Osteoblast (primary cell): Measurements from ENCODE around the gene SEL1L2. TPM values are rescaled to one million over a fixed set of nuclear protein-coding genes. Genes with fewer than 3 reads are reported as not detected.

Experiments used
- DNase-seq: peaks from one replicate; pipeline ENCODE4 v3.0.0; 2011; ENCODE audit warnings: low spot score, mixed read lengths; ENCODE audit not compliant: insufficient read length; ENCODE audit errors: missing footprints
- H2AFZ ChIP-seq: 2 replicates; pipeline ENCODE4 v1.6.0; 2011; ENCODE audit warnings: mild to moderate bottlenecking, low read length
- H3K27ac ChIP-seq: 2 replicates; pipeline ENCODE4 v1.5.1; 2011; ENCODE audit warnings: mild to moderate bottlenecking, low read depth, low read length, moderate library complexity
- H3K27me3 ChIP-seq: 2 replicates; pipeline ENCODE4 v1.6.0; 2012; ENCODE audit warnings: mild to moderate bottlenecking, control low read depth, inconsistent platforms, low read length, moderate library complexity; ENCODE audit not compliant: insufficient read depth
- H3K36me3 ChIP-seq: 2 replicates; pipeline ENCODE4 v1.5.1; 2011; ENCODE audit warnings: mild to moderate bottlenecking, low read length, control low read depth, moderate library complexity; ENCODE audit not compliant: insufficient read depth
- H3K4me1 ChIP-seq: 2 replicates; pipeline ENCODE4 v1.5.1; 2011; ENCODE audit warnings: mild to moderate bottlenecking, low read length, control low read depth, moderate library complexity; ENCODE audit not compliant: insufficient read depth
- H3K4me2 ChIP-seq: 2 replicates; pipeline ENCODE4 v1.6.0; 2011; ENCODE audit warnings: mild to moderate bottlenecking, low read length; ENCODE audit not compliant: insufficient read depth
- H3K4me3 ChIP-seq: fragments of 200-600 bp; sonication (generic); 3 replicates; pipeline ENCODE4 v1.5.1; 2012; ENCODE audit warnings: mild to moderate bottlenecking, low read length, inconsistent platforms; ENCODE audit not compliant: insufficient read depth
- H3K79me2 ChIP-seq: 2 replicates; pipeline ENCODE4 v1.6.0; 2012; ENCODE audit warnings: mild to moderate bottlenecking, low read length, control low read depth, inconsistent platforms; ENCODE audit not compliant: insufficient read depth
- H3K9me3 ChIP-seq: 2 replicates; pipeline ENCODE4 v1.5.1; 2011; ENCODE audit warnings: low read depth, low read length, control low read depth
- H4K20me1 ChIP-seq: 2 replicates; pipeline ENCODE4 v1.6.0; 2012; ENCODE audit warnings: mild to moderate bottlenecking, low read length, control low read depth; ENCODE audit not compliant: insufficient read depth
- total RNA-seq: library from RNA; depleted of rRNA; stranded (reverse); fragments of >200 nt; gene quantifications from 2 replicates; pipeline ENCODE4 v1.2.3, GENCODE V29; 2012
- TF ChIP-seq, protein P1 (sequence below): IDR thresholded peaks from 2 replicates; pipeline ENCODE4 v1.5.1; 2011; ENCODE audit warnings: mild to moderate bottlenecking, low read depth, low read length, moderate library complexity; ENCODE audit errors: extremely low read depth

Gene SEL1L2
- total RNA-seq, 1 donor: not detected

GRCh38 chr20:13953227-13953626 is 37.2 kb downstream of the SEL1L2 start:
- H3K4me3 ChIP-seq: no peak overlapping the region
- H3K27me3 ChIP-seq: no peaks in the 10 kb centered on the region
- H3K79me2 ChIP-seq: no peaks in the 10 kb centered on the region
- no peaks in the 10 kb centered on the region for H3K36me3 ChIP-seq
- TF ChIP-seq, protein P1, sequence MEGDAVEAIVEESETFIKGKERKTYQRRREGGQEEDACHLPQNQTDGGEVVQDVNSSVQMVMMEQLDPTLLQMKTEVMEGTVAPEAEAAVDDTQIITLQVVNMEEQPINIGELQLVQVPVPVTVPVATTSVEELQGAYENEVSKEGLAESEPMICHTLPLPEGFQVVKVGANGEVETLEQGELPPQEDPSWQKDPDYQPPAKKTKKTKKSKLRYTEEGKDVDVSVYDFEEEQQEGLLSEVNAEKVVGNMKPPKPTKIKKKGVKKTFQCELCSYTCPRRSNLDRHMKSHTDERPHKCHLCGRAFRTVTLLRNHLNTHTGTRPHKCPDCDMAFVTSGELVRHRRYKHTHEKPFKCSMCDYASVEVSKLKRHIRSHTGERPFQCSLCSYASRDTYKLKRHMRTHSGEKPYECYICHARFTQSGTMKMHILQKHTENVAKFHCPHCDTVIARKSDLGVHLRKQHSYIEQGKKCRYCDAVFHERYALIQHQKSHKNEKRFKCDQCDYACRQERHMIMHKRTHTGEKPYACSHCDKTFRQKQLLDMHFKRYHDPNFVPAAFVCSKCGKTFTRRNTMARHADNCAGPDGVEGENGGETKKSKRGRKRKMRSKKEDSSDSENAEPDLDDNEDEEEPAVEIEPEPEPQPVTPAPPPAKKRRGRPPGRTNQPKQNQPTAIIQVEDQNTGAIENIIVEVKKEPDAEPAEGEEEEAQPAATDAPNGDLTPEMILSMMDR: no peak
- no peak overlapping the region for H3K4me2 ChIP-seq
- H4K20me1 ChIP-seq: no peaks in the 10 kb centered on the region
- no peaks in the 10 kb centered on the region for H3K9me3 ChIP-seq
- H3K27ac ChIP-seq: no peak overlapping the region
- H3K4me1 ChIP-seq: no peaks in the 10 kb centered on the region
- DNase-seq: no peak
- no peak overlapping the region for H2AFZ ChIP-seq

DNA sequence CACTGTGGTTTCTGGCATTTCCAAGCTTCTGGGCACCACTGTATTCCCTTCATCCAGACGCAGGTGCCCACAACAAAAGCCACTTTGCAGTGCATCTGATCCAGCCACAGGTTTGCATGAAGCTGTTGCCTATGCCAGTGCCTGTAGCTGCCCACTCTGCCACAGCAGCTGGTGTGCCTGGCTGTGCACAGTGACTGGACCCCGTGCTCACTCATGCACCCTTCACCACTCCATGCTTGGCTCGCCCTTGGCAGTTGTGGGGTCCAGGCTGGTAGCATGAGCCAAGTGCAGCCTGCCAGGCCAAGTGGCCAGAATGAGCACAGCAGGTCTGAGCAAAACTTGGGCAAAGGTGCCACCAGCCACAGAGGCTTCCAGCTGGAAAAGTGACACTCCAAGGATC is 42.7 kb downstream of the SEL1L2 start:
- H3K9me3 ChIP-seq: no peaks in the 10 kb centered on the region
- H3K27ac ChIP-seq: no peak overlapping the region
- no peaks in the 10 kb centered on the region for H3K4me1 ChIP-seq
- H3K79me2 ChIP-seq: no peaks in the 10 kb centered on the region
- no peaks in the 10 kb centered on the region for H3K27me3 ChIP-seq
- H3K36me3 ChIP-seq: no peaks in the 10 kb centered on the region
- peak; percentile 53 for DNase-seq
- TF ChIP-seq, protein P1: no peak
- H4K20me1 ChIP-seq: no peaks in the 10 kb centered on the region
- no peak overlapping the region for H3K4me3 ChIP-seq
- no peak overlapping the region for H2AFZ ChIP-seq
- no peak overlapping the region for H3K4me2 ChIP-seq

DNA sequence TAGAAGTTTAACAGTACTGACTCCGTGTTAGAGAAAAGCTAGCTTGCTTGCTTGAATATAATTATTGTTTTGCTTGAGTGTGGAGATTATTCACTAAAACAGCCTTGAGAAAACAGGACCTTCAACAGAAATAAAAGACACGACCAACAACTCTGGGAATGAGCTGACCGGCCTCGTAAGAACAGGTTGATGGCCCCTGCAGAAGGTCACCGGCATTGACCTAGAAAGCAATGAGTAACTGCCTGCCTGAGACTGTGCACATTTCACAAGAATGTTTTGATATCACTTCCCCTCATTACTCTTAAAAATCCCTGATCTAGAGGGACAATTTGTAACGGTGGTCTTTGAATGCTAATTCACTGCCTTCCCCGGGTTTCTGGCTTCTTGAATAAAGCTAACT is 49.4 kb downstream of the SEL1L2 start:
- Histone ChIP-seq H3K79me2 (no peaks in the 10 kb centered on the region), H3K36me3 (no peaks in the 10 kb centered on the region), H3K4me3 (no peak overlapping the region), H3K27ac (no peak overlapping the region), H3K4me2 (no peak overlapping the region), H3K4me1 (no peaks in the 10 kb centered on the region), H3K27me3 (no peaks in the 10 kb centered on the region), H3K9me3 (no peaks in the 10 kb centered on the region), H4K20me1 (no peaks in the 10 kb centered on the region), H2AFZ (no peak overlapping the region)
- no peak for DNase-seq
- TF ChIP-seq, protein P1: no peak

DNA sequence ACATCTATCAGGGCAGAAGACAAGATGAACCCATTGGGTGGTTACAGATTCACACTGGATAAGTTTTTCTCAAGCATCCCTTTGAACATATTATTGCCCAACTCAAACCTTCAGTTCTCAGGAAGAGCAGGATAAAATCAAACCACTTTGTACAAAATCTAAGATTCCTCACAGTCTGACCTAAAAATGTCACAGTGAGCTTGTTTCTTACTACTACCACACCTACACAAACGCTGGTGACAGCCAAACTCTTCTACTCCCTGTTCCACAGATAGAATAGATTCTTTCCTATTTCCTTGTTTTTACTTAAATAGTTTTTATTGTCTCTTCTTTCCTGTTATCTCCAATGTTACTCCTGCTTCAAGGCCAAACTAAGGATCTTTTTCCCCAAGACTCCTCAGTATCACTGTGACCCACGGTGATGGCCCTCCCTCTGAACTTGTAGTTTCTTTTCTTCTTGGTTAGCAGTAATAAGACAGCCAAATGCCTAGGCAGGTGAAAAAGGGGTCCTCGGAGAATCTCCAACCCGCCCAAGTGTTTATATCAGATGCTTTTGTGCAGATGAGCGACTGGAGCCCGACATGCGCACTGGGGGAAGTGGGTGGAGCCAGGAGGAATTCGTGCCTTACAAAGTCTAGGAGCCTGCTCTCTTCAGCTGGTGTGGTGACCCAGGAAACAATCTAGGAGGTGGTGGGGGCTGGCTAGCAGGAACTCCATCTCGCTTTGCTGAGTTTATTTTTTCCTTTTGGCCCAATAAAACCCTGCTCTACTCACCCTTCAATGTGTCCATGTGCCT is 53.4 kb downstream of the SEL1L2 start:
- Histone ChIP-seq H3K4me1 (no peaks in the 10 kb centered on the region), H4K20me1 (no peaks in the 10 kb centered on the region)
- TF ChIP-seq, protein P1: no peak

More for the DNA sequence above, 53.4 kb downstream of the SEL1L2 start:
- H3K9me3 ChIP-seq: no peaks in the 10 kb centered on the region
- no peak overlapping the region for H2AFZ ChIP-seq
- H3K4me2 ChIP-seq: no peak overlapping the region
- H3K27ac ChIP-seq: no peak overlapping the region
- DNase-seq: no peak
- no peaks in the 10 kb centered on the region for H3K27me3 ChIP-seq
- H3K36me3 ChIP-seq: no peaks in the 10 kb centered on the region
- H3K4me3 ChIP-seq: no peak overlapping the region
- no peaks in the 10 kb centered on the region for H3K79me2 ChIP-seq
